Endodermal cell (in vitro differentiated cells): Measurements from ENCODE around the gene ZNF831. TPM values are rescaled to one million over a fixed set of nuclear protein-coding genes. Genes with fewer than 3 reads are reported as not detected.

ENCODE experiments used
- DNase-seq: peaks from one replicate; pipeline ENCODE4 v3.0.0-alpha.2; 2017
- H3K27ac ChIP-seq: 2 replicates; pipeline ENCODE4 v1.5.1; 2013; ENCODE audit warnings: mild to moderate bottlenecking, low read depth, low read length, moderate library complexity
- H3K27me3 ChIP-seq: 2 replicates; pipeline ENCODE4 v1.6.1; 2013; ENCODE audit warnings: mild to moderate bottlenecking, low read length, moderate library complexity; ENCODE audit not compliant: insufficient read depth, control insufficient read depth, poor library complexity, severe bottlenecking
- H3K36me3 ChIP-seq: 2 replicates; pipeline ENCODE4 v1.7.0; 2013; ENCODE audit warnings: mild to moderate bottlenecking, low read length, moderate library complexity; ENCODE audit not compliant: control insufficient read depth, insufficient read depth
- H3K4me1 ChIP-seq: one replicate; pipeline ENCODE4 v1.7.0; 2013; ENCODE audit warnings: low read length; ENCODE audit not compliant: control insufficient read depth, insufficient read depth
- H3K4me3 ChIP-seq: 2 replicates; pipeline ENCODE4 v1.5.1; 2013; ENCODE audit warnings: mild to moderate bottlenecking, low read length, moderate library complexity
- H3K9ac ChIP-seq: 2 replicates; pipeline ENCODE4 v1.6.1; 2013; ENCODE audit warnings: mild to moderate bottlenecking, low read length, moderate library complexity; ENCODE audit not compliant: poor library complexity, severe bottlenecking; ENCODE audit errors: extremely low read depth
- H3K9me3 ChIP-seq: 2 replicates; pipeline ENCODE4 v1.6.1; 2013; ENCODE audit warnings: mild to moderate bottlenecking, low read length, moderate library complexity; ENCODE audit not compliant: control insufficient read depth
- H3K27ac Mint-ChIP-seq: 2 replicates; pipeline ENCODE4 v1.8.0; 2020; ENCODE audit warnings: mixed read lengths
- H3K27me3 Mint-ChIP-seq: 2 replicates; pipeline ENCODE4 v1.8.0; 2021; ENCODE audit warnings: mild to moderate bottlenecking, mixed read lengths; ENCODE audit not compliant: insufficient read depth
- H3K36me3 Mint-ChIP-seq: 2 replicates; pipeline ENCODE4 v1.8.0; 2020; ENCODE audit warnings: low read depth, mixed read lengths
- H3K4me1 Mint-ChIP-seq: 2 replicates; pipeline ENCODE4 v1.8.0; 2020; ENCODE audit warnings: mixed read lengths
- H3K4me3 Mint-ChIP-seq: 2 replicates; pipeline ENCODE4 v1.8.0; 2020; ENCODE audit warnings: mild to moderate bottlenecking, moderate library complexity, mixed read lengths
- H3K9me3 Mint-ChIP-seq: 2 replicates; pipeline ENCODE4 v1.8.0; 2020; ENCODE audit warnings: mild to moderate bottlenecking, mixed read lengths
- WGBS, 2 experiments: methylation state at CpG; one replicate each; pipeline versions ENCODE4 v1.1.5 to v1.1.7; 2013; ENCODE audit warnings: missing lambda C conversion rate in 2 of 2, mixed read lengths in 1 of 2; ENCODE audit not compliant: insufficient coverage in 1 of 2, insufficient read length in 1 of 2; 5-methylcytosine and 5-hydroxymethylcytosine counted together
- total RNA-seq, 2 donors: library from RNA; stranded (reverse); fragmentation: NEBNext Ultra II Directional in 1 of 2; extraction: Animal tissue kit (Norgen Biotek cat#: 25700) in 1 of 2; gene quantifications; 2 replicates in 1 of 2; 3 replicates in 1 of 2; pipeline ENCODE4 v1.2.1, GENCODE V29; 2021
- TF ChIP-seq, protein P1 (sequence below): fragments of 200-600 bp; sonication (generic); conservative IDR thresholded peaks from 2 replicates; pipeline ENCODE4 v1.5.0; 2021; ENCODE audit warnings: antibody characterized with exemption, mild to moderate bottlenecking

Gene ZNF831
- total RNA-seq, 2 donors from 2014 or later, result not detected

GRCh38 chr20:59147586-59147985 lies 16.0 kb upstream of the ZNF831 start:
- WGBS, 2 experiments, result 91 to 100% methylated on average over 2 to 3 of the region's 3 CpGs
- Mint-ChIP-seq H3K27me3 (peaks cover 7% of the 10 kb centered on the region), H3K36me3 (no peaks in the 10 kb centered on the region), H3K27ac (no peak overlapping the region), H3K4me1 (no peaks in the 10 kb centered on the region), H3K9me3 (no peaks in the 10 kb centered on the region), H3K4me3 (no peak overlapping the region)
- Histone ChIP-seq H3K27me3 (no peaks in the 10 kb centered on the region), H3K9me3 (no peaks in the 10 kb centered on the region), H3K4me3 (no peak overlapping the region), H3K27ac (no peak overlapping the region), H3K9ac (no peak overlapping the region), H3K36me3 (no peaks in the 10 kb centered on the region), H3K4me1 (no peaks in the 10 kb centered on the region)
- TF ChIP-seq, protein P1, sequence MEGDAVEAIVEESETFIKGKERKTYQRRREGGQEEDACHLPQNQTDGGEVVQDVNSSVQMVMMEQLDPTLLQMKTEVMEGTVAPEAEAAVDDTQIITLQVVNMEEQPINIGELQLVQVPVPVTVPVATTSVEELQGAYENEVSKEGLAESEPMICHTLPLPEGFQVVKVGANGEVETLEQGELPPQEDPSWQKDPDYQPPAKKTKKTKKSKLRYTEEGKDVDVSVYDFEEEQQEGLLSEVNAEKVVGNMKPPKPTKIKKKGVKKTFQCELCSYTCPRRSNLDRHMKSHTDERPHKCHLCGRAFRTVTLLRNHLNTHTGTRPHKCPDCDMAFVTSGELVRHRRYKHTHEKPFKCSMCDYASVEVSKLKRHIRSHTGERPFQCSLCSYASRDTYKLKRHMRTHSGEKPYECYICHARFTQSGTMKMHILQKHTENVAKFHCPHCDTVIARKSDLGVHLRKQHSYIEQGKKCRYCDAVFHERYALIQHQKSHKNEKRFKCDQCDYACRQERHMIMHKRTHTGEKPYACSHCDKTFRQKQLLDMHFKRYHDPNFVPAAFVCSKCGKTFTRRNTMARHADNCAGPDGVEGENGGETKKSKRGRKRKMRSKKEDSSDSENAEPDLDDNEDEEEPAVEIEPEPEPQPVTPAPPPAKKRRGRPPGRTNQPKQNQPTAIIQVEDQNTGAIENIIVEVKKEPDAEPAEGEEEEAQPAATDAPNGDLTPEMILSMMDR, result no peak
- no peak for DNase-seq

GRCh38 chr20:59148701-59149493 lies 14.7 kb upstream of the ZNF831 start:
- Mint-ChIP-seq H3K27ac (no peak overlapping the region), H3K27me3 (peaks cover 10% of the 10 kb centered on the region), H3K4me3 (no peak overlapping the region), H3K4me1 (no peaks in the 10 kb centered on the region), H3K36me3 (no peaks in the 10 kb centered on the region), H3K9me3 (no peaks in the 10 kb centered on the region)
- no peaks in the 10 kb centered on the region for H3K27me3 ChIP-seq
- TF ChIP-seq, protein P1, result no peak
- 92 to 93% methylated on average over 3 to 8 of the region's 9 CpGs for WGBS, 2 experiments
- no peaks in the 10 kb centered on the region for H3K36me3 ChIP-seq
- no peaks in the 10 kb centered on the region for H3K4me1 ChIP-seq
- no peaks in the 10 kb centered on the region for H3K9me3 ChIP-seq
- no peak for DNase-seq
- H3K4me3 ChIP-seq, result no peak overlapping the region
- no peak overlapping the region for H3K27ac ChIP-seq
- H3K9ac ChIP-seq, result no peak overlapping the region

GRCh38 chr20:59149678-59150504 lies 13.7 kb upstream of the ZNF831 start:
- peaks cover 8% of the 10 kb centered on the region for H3K27me3 Mint-ChIP-seq
- H3K27ac Mint-ChIP-seq, result no peak overlapping the region
- Histone ChIP-seq H3K27me3 (no peaks in the 10 kb centered on the region), H3K9me3 (no peaks in the 10 kb centered on the region), H3K4me1 (no peaks in the 10 kb centered on the region), H3K36me3 (no peaks in the 10 kb centered on the region), H3K27ac (no peak overlapping the region), H3K4me3 (no peak overlapping the region), H3K9ac (no peak overlapping the region)
- no peaks in the 10 kb centered on the region for H3K36me3 Mint-ChIP-seq
- H3K4me3 Mint-ChIP-seq, result no peak overlapping the region
- H3K9me3 Mint-ChIP-seq, result no peaks in the 10 kb centered on the region
- TF ChIP-seq, protein P1, result no peak
- H3K4me1 Mint-ChIP-seq, result no peaks in the 10 kb centered on the region
- no peak for DNase-seq
- WGBS, 2 experiments, result 86 to 87% methylated on average over 10 to 18 of the region's 18 CpGs
